Colonic mucosa (tissue), 4 donors: ENCODE results near the gene ITGBL1. TPM values are rescaled to one million over a fixed set of nuclear protein-coding genes. Genes with fewer than 3 reads are reported as not detected.

Experiments used
- DNase-seq: peaks from one replicate; pipeline ENCODE4 v3.0.0-alpha.2; 2020
- H3K27ac ChIP-seq: fragments of 200-600 bp; one replicate; pipeline ENCODE4 v1.8.0; 2021
- H3K27me3 ChIP-seq: fragments of 200-600 bp; one replicate; pipeline ENCODE4 v1.8.0; 2021
- H3K36me3 ChIP-seq: fragments of 200-600 bp; one replicate; pipeline ENCODE4 v1.8.0; 2021
- H3K4me1 ChIP-seq: fragments of 200-600 bp; one replicate; pipeline ENCODE4 v1.8.0; 2021; ENCODE audit warnings: mild to moderate bottlenecking
- H3K4me3 ChIP-seq: fragments of 200-600 bp; one replicate; pipeline ENCODE4 v1.8.0; 2021
- H3K9ac ChIP-seq, 2 donors: one replicate each; pipeline ENCODE4 v1.7.0; 2013; ENCODE audit warnings: control low read depth in 2 of 2, low read depth in 2 of 2, low read length in 2 of 2
- H3K9me3 ChIP-seq: fragments of 200-600 bp; one replicate; pipeline ENCODE4 v1.8.0; 2021
- CTCF ChIP-seq: fragments of 200-600 bp; IDR thresholded peaks from one replicate; pipeline ENCODE4 v1.8.0; 2022; ENCODE audit warnings: antibody characterized with exemption, mild to moderate bottlenecking
- intact Hi-C: fragments of 100-400 bp; cut with DNase I; formaldehyde crosslinking; loops from one replicate; pipeline ENCODE4 v1.14.1; 2022
- total RNA-seq, 2 donors: library from RNA; stranded (reverse); fragmentation: NEBNext Ultra II Directional in 1 of 2; extraction: Animal tissue kit (Norgen Biotek cat#: 25700) in 1 of 2; gene quantifications; one replicate each; pipeline ENCODE4 v1.2.1, GENCODE V29; 2021
- donor health status: healthy.
- donor health status: DM: no; HTN: no; CAD: no.
- donor health status: DM: no; HTN: no; CAD: no.

Gene ITGBL1
- total RNA-seq, 2 donors from 2014 or later, result 0.25 to 0.72 TPM

DNA sequence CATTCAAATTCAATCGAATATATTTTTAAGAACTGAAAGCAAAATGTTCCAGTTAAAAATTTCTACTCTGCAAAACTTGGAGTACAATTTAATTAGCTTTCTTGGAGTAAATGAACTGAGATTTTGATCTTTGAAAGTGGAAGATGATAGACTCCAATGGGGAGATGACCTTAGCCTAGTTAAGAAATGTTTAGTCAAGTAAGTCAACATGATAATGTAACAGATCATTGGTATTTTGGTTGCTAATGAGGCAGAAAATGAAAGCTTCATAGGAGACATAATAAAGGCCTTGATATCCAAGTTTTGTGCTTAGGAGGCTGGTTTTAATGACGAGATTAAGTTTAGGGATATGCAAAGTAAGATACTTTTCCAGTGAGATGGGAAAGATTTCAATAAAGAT is 181.7 kb downstream of the ITGBL1 start:
- no peak for DNase-seq
- intact Hi-C loops, result no loop called here
- H3K9ac ChIP-seq, result no peak overlapping the region
- no peaks in the 10 kb centered on the region for H3K9me3 ChIP-seq
- H3K36me3 ChIP-seq, result no peaks in the 10 kb centered on the region
- H3K27me3 ChIP-seq, result no peaks in the 10 kb centered on the region
- H3K27ac ChIP-seq, result no peak overlapping the region
- no peak for TF ChIP-seq CTCF
- H3K4me3 ChIP-seq, result no peak overlapping the region
- no peaks in the 10 kb centered on the region for H3K4me1 ChIP-seq

- Histone ChIP-seq H3K4me3 (no peak overlapping the region), H3K9ac (no peak overlapping the region), H3K9me3 (no peaks in the 10 kb centered on the region), H3K27ac (no peak overlapping the region), H3K27me3 (no peaks in the 10 kb centered on the region), H3K36me3 (no peaks in the 10 kb centered on the region), H3K4me1 (no peaks in the 10 kb centered on the region)
- intact Hi-C loops, result no loop called here
- TF ChIP-seq CTCF, result no peak
- no peak for DNase-seq
These were observed 187.2 kb downstream of the ITGBL1 start for GRCh38 chr13:101639711-101640110.

DNA sequence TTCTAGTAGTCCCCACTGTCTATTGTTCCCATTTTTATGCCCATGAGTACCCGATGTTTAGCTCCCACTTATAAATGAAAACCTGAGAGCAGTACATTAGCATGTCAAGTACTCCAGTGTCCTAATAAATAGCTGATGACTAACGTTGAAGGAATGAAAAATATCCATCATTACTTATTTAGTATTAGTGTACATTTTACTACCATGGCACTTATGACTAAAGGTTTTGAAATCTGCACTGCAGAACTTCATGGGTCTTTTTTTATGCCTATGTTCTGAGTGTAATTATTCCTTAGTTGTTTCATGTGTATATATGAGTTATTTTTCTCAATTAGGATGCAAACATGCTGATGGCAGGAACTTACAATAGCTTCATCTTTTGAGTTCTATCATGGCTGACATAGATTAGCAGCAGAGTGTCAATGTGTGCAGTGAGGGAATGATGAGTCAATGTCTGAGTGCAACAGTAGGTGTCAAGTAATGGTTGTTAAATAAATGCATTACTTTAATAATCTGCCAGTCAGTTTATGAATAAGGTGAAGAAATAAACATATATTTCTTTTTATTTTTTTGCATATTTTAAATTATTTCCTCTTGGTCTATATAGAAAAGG is 188.4 kb downstream of the ITGBL1 start:
- no peak overlapping the region for H3K9ac ChIP-seq
- H3K4me3 ChIP-seq, result no peak overlapping the region
- no peak for TF ChIP-seq CTCF
- H3K36me3 ChIP-seq, result no peaks in the 10 kb centered on the region
- H3K4me1 ChIP-seq, result no peaks in the 10 kb centered on the region
- DNase-seq, result no peak
- H3K9me3 ChIP-seq, result no peaks in the 10 kb centered on the region
- intact Hi-C loops, result no loop called here
- H3K27me3 ChIP-seq, result no peaks in the 10 kb centered on the region
- H3K27ac ChIP-seq, result no peak overlapping the region

- Histone ChIP-seq H3K4me1 (no peaks in the 10 kb centered on the region), H3K4me3 (no peak overlapping the region), H3K9me3 (no peaks in the 10 kb centered on the region), H3K27me3 (no peaks in the 10 kb centered on the region), H3K27ac (no peak overlapping the region), H3K36me3 (no peaks in the 10 kb centered on the region), H3K9ac (no peak overlapping the region)
- intact Hi-C loops, result no loop called here
- no peak for DNase-seq
- no peak for TF ChIP-seq CTCF
These were observed 193.4 kb downstream of the ITGBL1 start for GRCh38 chr13:101645871-101646270.

DNA sequence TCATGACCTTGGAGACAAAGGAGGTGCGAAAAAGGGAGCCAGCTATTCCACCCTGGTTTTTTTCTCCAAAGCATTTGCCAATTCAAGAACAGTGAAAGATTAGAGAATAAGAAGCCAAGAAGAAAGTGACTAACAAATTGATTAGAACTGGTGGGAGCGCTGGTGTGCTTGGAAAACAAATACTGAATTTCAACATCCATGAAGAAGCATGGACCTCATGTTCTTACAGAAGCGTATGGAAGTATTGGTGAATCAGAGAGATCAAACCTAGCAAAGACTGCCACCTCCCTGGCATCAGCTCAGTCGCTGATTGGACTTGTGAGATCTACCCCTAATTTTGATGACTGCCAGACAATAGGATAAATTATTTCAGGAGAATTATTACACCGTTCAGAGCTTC is 195.3 kb downstream of the ITGBL1 start:
- no peak overlapping the region for H3K27ac ChIP-seq
- no peaks in the 10 kb centered on the region for H3K36me3 ChIP-seq
- no peak overlapping the region for H3K4me3 ChIP-seq
- no peaks in the 10 kb centered on the region for H3K4me1 ChIP-seq
- intact Hi-C loops, result no loop called here
- no peak for DNase-seq
- H3K27me3 ChIP-seq, result no peaks in the 10 kb centered on the region
- TF ChIP-seq CTCF, result no peak
- H3K9ac ChIP-seq, result no peak overlapping the region
- no peaks in the 10 kb centered on the region for H3K9me3 ChIP-seq
